Stimulated activated CD8-positive, alpha-beta memory T cell treated with anti-CD3 and anti-CD28 coated beads, Interleukin-12 subunit alpha, Interleukin-12 subunit beta, amount 100 ng/mL, for 24 hours (primary cell): Measurements from ENCODE around the gene S100A16.
"Not testable (repeated sequence)": the region's sequence is repeated elsewhere in the genome, so short reads cannot be mapped to it uniquely, and the experiment has no call there.

Experiments used
- DNase-seq: peaks from one replicate; pipeline ENCODE4 v3.0.0-alpha.2; 2020; ENCODE audit errors: extremely low read depth

The S100A16 gene

GRCh38 chr1:153612755-153613331, at the start of gene S100A16:
TSS of gene S100A16 (minus strand) at chr1:153613137. CDS start at chr1:153608151, 4,986 bp downstream.
- DNase-seq, result no peak

GRCh38 chr1:153662269-153662668, 49.3 kb upstream of the S100A16 start:
- no peak for DNase-seq

- no peak for DNase-seq
Observed at GRCh38 chr1:153661111-153661708, 48.3 kb upstream of the S100A16 start.

GRCh38 chr1:153659656-153660055, 46.7 kb upstream of the S100A16 start:
- DNase-seq, result no peak

- no peak for DNase-seq
Observed at GRCh38 chr1:153659175-153659534, 46.2 kb upstream of the S100A16 start.

- peak; percentile 82 for DNase-seq
Observed at GRCh38 chr1:153658400-153659174, 45.6 kb upstream of the S100A16 start, which contains the start of gene SNAPIN. TSS of gene SNAPIN (plus strand) at chr1:153658703. CDS start at chr1:153658744, 41 bp downstream.

GRCh38 chr1:153655333-153655732, 42.4 kb upstream of the S100A16 start:
- DNase-seq, result no peak

GRCh38 chr1:153652805-153653500, 40.0 kb upstream of the S100A16 start:
- no peak for DNase-seq

- DNase-seq, result no peak
Observed at GRCh38 chr1:153651771-153652170, 38.8 kb upstream of the S100A16 start.

GRCh38 chr1:153649863-153650235, 36.9 kb upstream of the S100A16 start:
- no peak for DNase-seq

- DNase-seq, result no peak
Observed at GRCh38 chr1:153649137-153649862, 36.4 kb upstream of the S100A16 start.

- DNase-seq, result no peak
Observed at GRCh38 chr1:153648000-153648643, 35.2 kb upstream of the S100A16 start.

GRCh38 chr1:153647346-153647714, 34.4 kb upstream of the S100A16 start:
- no peak for DNase-seq

- DNase-seq, result no peak
Observed at GRCh38 chr1:153646672-153647345, 33.9 kb upstream of the S100A16 start.

- no peak for DNase-seq
Observed at GRCh38 chr1:153643816-153644215, 30.9 kb upstream of the S100A16 start.

GRCh38 chr1:153643100-153643499, 30.2 kb upstream of the S100A16 start:
- no peak for DNase-seq

GRCh38 chr1:153642161-153642560, 29.2 kb upstream of the S100A16 start:
- no peak for DNase-seq

GRCh38 chr1:153640861-153641260, 27.9 kb upstream of the S100A16 start:
- no peak for DNase-seq

- DNase-seq, result not testable (repeated sequence)
Observed at GRCh38 chr1:153640213-153640612, 27.3 kb upstream of the S100A16 start.

- no peak for DNase-seq
Observed at GRCh38 chr1:153639280-153639679, 26.3 kb upstream of the S100A16 start.

- DNase-seq, result no peak
Observed at GRCh38 chr1:153638261-153638660, 25.3 kb upstream of the S100A16 start.
